GM23248 (cell line): ENCODE results near the gene AGAP2.

Source experiments
- EZH2 ChIP-seq: fragments of 200-600 bp; sonication (generic); IDR thresholded peaks from 2 replicates; pipeline ENCODE4 v1.6.1; 2018; ENCODE audit warnings: antibody characterized with exemption, mild to moderate bottlenecking; ENCODE audit not compliant: insufficient read depth, poor library complexity, severe bottlenecking
- EZH2phosphoT487 ChIP-seq: fragments of 200-600 bp; sonication (generic); IDR thresholded peaks from 2 replicates; pipeline ENCODE4 v1.6.1; 2018; ENCODE audit warnings: antibody characterized with exemption, moderate library complexity, mild to moderate bottlenecking, low read depth; ENCODE audit not compliant: insufficient read depth

DNA sequence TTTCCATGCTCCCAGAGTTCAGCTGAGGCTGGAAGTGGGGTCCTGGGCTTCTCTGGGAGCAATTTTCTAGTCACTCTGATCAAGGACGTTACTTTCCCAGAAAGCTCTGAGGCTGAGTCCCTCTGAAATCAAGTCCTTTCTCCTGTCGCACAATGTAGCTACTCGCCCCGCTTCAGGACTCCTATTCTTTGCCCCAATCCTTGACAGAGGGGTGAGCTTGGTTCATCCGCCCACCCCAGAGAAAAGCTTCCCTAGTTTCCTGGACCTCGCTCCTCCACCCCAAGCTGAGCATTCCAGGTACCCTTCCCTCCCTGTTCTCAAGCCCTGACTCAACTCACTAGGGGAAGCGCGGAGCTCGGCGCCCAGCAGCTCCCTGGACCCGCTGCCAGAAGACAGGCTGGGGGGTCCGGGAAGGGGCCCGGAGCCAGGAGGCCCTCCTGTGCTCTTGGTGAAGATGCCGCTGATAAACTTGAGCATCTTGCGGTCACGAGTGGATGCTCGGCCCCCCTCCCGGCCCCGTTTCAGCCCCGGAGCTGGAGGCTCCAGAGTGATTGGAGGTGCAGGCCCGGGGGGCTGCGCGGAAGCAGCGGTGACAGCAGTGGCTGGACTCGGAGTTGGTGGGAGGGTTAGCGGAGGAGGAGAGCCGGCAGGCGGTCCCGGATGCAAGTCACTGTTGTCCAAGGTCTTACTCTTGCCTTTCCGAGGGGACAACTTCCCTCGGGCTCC lies 1.6 kb downstream of the AGAP2 start:
- TF ChIP-seq EZH2 (peak; percentile 95), EZH2phosphoT487 (peak; percentile 41; the same call in 1 of the 2 replicates)
